Measurements from ENCODE around the gene TMEM45A. TPM values are rescaled to one million over a fixed set of nuclear protein-coding genes. Genes with fewer than 3 reads are reported as not detected.
"Not testable (repeated sequence)": the region's sequence is repeated elsewhere in the genome, so short reads cannot be mapped to it uniquely, and the experiment has no call there.

TMEM45A gene
- total RNA-seq, 4 donors from 2014 or later: 6.8 to 36.7 (median 26.1) TPM

DNA sequence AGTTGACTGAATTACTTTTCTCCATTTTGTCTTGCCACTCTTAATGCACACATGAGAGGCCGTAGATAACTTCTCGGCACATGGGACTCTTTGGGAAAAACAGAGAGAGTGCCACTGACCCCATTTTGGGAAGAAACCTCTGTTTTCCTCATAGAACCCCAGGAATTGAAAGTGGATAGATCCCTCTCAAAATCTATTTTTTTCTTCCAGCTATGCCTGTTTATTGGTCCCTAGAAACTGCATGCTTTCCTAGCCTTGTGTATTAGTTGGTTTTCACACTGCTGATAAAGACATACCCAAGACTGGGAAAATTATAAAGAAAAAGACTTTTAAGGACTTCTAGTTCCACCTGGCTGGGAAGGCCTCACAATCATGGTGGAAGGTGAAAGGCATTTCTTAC lies 23.7 kb upstream of the TMEM45A start:
- no peak for DNase-seq (ENCODE audit: low spot score)
- ATAC-seq (ENCODE audit: low FRiP score): no peak
- TF ChIP-seq, protein P1, sequence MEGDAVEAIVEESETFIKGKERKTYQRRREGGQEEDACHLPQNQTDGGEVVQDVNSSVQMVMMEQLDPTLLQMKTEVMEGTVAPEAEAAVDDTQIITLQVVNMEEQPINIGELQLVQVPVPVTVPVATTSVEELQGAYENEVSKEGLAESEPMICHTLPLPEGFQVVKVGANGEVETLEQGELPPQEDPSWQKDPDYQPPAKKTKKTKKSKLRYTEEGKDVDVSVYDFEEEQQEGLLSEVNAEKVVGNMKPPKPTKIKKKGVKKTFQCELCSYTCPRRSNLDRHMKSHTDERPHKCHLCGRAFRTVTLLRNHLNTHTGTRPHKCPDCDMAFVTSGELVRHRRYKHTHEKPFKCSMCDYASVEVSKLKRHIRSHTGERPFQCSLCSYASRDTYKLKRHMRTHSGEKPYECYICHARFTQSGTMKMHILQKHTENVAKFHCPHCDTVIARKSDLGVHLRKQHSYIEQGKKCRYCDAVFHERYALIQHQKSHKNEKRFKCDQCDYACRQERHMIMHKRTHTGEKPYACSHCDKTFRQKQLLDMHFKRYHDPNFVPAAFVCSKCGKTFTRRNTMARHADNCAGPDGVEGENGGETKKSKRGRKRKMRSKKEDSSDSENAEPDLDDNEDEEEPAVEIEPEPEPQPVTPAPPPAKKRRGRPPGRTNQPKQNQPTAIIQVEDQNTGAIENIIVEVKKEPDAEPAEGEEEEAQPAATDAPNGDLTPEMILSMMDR (IDR thresholded peaks at IDR 0.05): no peak

DNA sequence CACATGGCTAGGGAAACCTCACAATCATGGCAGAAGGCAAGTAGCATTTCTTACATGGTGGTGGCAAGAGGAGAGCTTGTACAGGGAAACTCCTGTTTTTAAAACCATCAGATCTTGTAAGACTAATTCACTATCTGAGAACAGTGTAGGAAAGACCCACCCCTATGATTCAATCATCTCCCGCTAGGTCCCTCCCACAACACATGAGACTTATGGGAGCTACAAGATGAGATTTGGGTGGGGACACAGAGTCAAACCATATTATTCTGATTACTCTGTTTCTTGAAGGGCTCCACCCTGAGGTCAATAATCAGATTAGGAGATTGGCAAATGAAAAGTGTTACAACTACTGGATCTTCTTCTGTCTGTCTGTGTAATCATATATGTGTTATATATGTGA lies 21.5 kb upstream of the TMEM45A start:
- TF ChIP-seq, protein P1 (IDR thresholded peaks at IDR 0.05): no peak
- ATAC-seq (ENCODE audit: low FRiP score) (no peak), DNase-seq (ENCODE audit: low spot score) (no peak)

DNA sequence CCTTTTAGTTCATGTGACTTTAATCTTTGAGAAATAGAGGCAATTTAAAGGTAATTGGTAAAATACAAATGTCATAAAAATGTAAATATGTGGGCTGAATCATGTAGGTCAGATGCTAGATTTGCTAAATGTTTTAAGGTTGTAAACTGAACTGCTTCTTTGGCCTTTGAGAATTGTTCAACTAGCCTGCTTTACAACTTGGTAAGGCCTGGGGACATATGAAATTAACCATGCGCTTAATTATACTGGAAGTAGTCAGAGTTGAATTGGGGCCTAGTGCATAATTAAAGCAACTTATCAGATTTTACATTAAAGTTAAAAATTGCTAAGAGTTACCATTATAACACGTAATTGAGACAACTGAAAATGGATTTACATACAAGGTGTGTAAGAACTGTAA lies 21.0 kb upstream of the TMEM45A start:
- ATAC-seq (ENCODE audit: low FRiP score) (no peak), DNase-seq (ENCODE audit: low spot score) (no peak)
- TF ChIP-seq, protein P1 (IDR thresholded peaks at IDR 0.05): no peak

DNA sequence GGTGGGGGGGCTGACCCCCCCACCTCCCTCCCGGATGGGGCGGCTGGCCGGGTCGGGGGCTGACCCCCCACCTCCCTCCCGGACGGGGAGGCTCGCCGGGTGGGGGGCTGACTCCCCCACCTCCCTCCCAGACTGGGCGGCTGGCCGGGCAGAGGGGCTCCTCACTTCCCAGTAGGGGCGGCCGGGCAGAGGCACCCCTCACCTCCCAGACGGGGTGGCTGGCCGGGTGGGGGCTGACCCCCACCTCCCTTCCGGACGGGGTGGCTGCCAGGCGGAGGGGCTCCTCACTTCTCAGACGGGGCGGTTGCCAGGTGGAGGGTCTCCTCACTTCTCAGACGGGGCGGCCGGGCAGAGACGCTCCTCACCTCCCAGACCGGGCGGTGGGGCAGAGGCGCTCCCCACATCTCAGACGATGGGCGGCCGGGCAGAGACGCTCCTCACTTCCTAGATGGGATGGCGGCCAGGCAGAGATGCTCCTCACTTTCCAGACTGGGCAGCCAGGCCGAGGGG lies 14.5 kb upstream of the TMEM45A start:
- not testable (repeated sequence) for ATAC-seq (ENCODE audit: low FRiP score); DNase-seq (ENCODE audit: low spot score)

DNA sequence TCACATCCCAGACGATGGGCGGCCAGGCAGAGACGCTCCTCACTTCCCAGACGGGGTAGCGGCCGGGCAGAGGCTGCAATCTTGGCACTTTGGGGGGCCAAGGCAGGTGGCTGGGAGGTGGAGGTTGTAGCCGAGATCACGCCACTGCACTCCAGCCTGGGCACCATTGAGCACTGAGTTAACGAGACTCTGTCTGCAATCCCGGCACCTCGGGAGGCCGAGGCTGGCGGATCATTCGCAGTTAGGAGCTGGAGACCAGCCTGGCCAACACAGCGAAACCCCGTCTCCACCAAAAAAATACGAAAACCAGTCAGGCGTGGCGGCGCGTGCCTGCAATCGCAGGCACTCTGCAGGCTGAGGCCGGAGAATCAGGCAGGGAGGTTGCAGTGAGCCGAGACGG lies 13.9 kb upstream of the TMEM45A start:
- ATAC-seq (ENCODE audit: low FRiP score); DNase-seq (ENCODE audit: low spot score): not testable (repeated sequence)

DNA sequence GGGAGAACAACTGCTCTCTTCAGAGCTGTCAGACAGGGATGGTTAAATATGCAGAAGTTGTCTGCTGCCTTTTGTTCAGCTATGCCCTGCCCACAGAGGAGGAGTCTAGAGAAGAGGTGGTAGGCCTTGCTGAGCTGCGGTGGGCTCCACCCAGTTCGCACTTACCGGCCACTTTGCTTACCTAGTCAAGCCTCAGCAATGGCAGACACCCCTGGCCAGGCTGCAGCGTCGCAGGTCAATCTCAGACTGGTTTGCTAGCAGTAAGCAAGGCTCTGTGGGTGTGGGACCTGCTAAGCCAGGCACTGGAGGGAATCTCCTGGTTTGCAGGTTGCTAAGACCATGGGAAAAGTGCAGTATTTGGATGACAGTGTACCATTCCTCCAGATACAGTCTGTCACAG lies 12.3 kb upstream of the TMEM45A start:
- TF ChIP-seq, protein P1 (IDR thresholded peaks at IDR 0.05): no peak
- DNase-seq (ENCODE audit: low spot score): no peak
- no peak for ATAC-seq (ENCODE audit: low FRiP score)

DNA sequence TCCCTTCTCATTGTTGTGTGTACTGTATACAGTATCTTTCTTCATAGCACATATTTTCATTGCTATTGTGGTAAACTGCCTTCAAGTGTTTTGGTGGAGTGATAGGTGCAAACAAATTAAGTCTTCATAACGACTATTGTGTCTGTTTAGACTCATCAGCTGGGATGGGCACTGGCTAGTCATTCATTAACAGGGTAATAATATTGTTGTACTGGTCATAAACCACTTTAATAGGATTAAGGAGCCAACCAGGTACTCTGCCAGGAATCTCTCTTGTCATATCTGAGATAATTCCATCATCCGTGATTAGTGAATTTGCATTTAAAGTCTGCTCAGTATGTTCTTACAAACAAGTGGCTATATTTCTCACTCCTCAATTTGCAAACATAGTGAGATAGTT lies 10.2 kb upstream of the TMEM45A start:
- TF ChIP-seq, protein P1 (IDR thresholded peaks at IDR 0.05): no peak
- ATAC-seq (ENCODE audit: low FRiP score) (no peak), DNase-seq (ENCODE audit: low spot score) (no peak)

DNA sequence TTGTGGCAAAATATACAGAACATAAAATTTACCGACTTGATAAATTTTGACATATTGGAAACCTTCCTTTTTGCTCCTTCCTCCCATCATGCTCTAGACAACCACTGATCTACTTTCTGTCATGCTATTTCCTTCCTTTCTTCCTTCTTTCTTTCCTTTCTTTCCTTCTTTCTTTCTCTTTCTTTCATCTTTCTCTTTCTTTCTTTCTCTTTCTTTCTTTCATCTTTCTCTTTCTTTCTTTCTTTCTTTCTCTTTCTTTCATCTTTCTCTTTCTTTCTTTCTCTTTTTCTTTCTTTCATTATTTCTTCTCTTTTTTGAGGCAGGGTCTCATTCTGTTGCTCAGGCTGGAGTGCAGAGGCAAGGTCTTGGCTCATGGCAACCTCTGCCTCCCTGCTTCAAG lies 8.9 kb upstream of the TMEM45A start:
- DNase-seq (ENCODE audit: low spot score) (no peak), ATAC-seq (ENCODE audit: low FRiP score) (no peak)

More for the DNA sequence above, 8.9 kb upstream of the TMEM45A start:
- TF ChIP-seq, protein P1 (IDR thresholded peaks at IDR 0.05): no peak

Data from omental fat pad (tissue), 4 donors.